Suppressor macrophage (primary cell): ENCODE results near the gene CDC42SE2.
"Not testable (repeated sequence)": the region's sequence is repeated elsewhere in the genome, so short reads cannot be mapped to it uniquely, and the experiment has no call there.

Source experiments
- DNase-seq, 4 experiments: peaks; one replicate each; pipeline ENCODE4 v3.0.0-alpha.2; 2020 to 2022

Gene CDC42SE2

DNA sequence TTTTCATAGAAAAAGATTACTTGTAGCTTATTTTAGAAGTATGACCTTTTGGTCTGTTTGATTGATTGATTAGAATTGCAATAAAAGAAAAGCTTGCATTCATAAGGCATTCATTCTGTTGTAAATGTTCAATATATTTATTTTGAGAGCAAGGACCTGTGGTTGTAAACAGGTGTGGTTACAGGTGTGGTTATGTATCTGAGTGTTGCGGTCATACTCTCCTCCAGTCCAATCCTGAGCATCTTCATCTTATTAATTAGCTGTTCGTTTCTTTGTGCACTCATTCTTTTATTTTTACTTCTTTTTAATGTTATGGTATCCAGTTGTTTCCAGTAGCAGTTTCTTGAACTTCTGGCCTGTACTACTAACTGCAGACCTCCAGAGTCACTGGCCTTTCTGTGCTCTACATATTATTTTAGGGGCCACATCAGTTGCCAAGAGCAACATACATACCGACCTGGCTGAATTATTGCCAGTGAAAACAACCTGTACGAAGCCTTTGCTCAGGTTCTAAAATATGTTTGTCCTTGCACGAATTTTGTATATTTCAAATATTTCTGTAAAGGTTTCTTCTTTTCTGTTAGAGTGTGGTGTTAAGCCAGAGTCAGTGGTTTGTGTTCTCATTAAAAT is 128.7 kb downstream of the CDC42SE2 start:
- no peak for DNase-seq

DNA sequence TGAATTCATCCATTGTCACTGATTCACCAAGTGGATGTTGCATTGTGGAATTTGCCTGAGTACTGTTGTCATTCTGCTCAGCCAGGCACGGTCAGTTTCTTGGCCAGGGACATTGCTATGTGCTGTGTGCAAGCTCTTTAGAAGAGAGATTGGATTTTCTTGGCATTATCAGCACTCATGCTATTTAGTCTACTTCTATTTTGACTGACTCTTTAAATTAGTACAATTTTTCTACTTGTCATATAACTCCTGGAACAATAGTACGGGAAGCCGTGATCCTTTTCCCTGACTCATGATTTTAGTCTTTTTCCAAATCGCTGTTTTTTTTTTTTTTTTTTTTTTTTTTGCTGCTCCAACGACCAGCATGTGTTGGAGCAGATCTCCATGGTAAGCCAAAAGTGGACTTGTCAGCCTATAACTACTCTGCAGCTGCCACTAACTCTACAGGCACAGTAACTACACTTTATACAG is 129.7 kb downstream of the CDC42SE2 start:
- no peak for DNase-seq

DNA sequence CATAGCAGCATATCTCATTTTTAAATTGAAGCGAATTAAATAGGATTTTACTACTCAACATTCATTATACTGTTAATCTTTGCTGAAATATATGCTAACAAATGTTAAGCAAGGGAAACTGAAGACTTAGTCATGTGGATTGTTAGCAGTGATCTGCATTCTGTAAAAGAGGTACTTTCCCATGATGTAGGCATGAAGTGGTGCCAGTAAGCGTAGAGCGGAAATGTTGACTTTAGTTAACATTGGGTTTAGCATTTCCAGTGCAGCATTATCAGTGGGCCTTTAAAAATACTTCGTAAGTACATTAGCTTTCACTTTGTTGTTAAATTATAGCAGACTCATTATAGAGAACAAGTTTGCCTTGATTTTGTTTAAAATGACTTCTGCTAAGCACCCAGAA is 130.3 kb downstream of the CDC42SE2 start:
- DNase-seq = peak in 2 of 4 experiments; percentile 19 to 26

DNA sequence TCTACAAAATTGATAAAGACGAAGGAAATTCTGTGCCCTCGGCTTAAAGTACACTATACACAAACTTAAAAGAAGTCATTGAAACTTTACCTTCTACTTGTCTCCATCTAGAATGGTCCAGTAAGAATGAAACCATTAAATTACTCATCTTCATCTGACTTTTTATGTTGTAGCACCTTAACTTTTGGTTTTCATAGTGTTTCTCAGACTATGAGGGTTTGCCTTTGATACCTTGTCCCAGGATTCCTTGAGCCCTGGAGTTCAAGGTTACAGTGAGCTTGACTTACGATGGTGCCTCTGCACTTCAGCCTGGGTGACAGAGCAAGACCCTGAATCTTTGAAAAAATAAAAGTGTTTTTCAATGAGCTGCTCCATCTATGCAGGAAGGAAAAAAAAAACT is 132.2 kb downstream of the CDC42SE2 start:
- DNase-seq = no peak

DNA sequence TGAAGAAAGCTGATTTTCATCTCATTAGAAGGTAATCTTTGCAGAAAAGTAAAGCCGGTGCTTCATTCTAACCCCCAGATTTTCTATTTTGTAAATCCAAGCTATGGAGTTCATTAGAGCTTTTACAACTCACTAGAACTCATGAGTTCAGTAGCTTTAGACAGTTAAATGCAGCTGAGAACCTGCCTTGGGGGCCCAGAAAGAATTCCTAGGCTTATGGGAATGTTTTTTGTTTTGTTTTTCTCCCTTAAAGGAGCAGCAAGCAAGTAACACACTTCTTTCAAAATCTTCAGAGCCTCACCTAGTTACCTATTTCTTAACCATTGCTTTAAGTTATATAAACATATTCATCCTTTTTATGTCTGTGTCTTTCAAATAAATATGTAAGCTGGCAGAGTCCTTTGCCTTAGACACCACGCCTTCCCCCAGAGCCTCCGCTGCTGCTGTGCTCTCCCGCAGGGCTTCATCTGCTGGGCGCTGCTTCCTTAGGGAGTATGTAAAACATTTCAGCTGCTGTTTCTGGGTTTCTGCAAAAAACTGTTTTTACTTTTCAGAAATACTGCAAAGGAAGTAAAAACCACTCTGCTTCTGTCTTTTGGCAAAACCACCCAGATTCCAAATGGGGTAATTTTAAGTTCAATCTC is 132.9 kb downstream of the CDC42SE2 start:
- DNase-seq = no peak

DNA sequence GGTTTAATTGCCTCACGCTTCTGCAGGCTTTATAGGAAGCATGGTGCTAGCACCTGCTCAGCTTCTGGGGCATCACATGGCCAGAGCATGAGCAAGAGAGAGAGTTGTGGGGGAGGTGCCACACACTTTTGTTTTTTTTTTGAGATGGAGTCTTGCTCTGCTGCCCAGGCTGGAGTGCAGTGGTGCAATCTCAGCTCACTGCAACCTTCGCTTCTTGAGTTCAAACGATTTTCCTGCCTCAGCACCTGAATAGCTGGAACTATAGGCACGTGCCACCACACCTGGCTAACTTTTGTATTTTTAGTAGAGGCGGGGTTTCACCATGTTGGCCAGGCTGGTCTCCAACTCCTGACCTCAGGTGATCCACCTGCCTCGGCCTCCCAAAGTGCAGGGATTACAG is 135.2 kb downstream of the CDC42SE2 start:
- DNase-seq = not testable (repeated sequence)

DNA sequence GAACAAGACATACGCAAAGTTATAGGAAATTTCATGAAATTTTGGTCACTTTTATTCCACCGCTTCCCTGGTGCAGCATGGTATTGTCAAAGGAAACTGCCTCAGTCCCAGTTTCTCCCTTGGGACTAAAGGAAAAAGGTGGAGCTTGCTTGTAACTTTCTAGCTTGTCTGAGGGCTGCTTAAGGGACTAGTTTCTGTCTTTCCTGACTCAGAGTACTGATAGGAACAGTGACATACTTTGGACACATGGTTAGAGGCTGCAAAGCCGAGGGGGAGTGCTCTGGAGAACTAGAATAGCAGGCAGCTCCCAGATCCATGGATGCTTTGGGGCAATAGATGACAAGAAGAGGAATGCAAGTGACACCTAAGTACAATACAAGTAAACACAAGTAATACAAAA is 136.7 kb downstream of the CDC42SE2 start:
- no peak for DNase-seq

DNA sequence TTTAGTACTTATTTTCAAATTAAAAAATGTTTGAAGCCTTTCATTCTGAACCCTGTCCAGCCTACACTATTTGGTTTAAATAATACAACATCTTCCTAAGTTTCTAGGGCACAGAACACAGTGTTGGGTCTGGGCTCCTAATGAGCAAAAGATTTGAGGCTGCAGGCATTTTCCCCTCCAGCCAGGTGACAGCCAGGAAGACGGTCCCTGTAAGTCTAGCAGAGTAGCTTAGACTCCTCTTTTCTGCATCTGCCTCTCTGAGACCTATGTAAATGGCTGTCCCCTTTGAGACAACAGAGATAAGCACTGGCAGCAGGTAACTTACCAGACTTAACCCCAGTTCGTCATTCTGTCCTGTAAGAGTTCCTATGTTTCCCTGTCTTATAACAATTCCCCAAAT is 141.8 kb downstream of the CDC42SE2 start:
- no peak for DNase-seq

DNA sequence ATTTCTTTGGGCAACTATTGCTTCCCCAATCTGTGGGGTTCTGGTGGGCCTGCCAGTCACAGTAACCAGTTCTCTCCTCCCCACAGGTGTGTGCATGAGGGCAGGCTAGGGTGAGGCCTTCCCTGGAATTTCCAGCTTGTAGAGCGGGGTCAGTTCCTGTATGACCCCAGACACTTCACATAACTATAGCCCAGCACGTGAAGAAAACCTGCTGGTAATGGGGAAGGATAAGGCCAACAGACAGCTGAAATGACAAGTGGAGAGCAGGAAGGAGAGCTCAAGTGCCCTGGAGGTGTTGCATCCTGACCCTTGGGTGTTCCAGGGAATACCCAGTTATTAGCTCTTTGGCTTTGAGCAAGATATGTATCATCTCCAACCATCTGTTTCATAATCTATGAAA is 142.2 kb downstream of the CDC42SE2 start:
- DNase-seq = no peak

DNA sequence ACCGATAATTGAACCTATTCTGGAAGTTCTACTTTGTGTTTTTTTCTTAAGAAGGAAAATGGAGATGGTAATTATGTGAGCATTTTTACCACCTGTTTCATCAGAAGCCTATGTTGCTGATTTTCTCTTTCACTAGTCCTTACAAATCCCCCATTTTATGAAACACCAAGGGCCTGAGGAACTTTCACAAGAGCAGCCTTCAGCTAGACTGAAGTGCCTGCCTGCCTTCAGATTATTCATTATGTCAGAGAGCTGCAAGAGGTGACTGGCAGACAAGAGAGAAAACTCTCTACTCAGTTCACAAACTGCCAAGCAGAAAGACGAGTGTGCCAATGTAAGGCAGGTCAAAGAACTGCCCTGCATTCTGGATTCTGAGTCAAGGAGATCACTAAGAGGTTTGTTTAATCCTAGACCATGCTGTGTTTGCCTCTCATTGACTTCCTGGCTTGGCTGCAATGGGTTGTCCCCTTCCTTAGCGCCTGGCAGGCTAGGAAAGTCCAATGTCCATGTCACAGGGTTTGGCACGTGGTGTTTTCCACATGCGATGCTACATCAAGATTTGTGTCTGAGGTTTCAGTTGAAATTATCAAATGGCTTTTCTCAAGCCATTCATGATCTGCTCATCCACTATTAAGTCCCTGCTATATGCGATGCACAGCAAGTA is 143.3 kb downstream of the CDC42SE2 start:
- DNase-seq = no peak

DNA sequence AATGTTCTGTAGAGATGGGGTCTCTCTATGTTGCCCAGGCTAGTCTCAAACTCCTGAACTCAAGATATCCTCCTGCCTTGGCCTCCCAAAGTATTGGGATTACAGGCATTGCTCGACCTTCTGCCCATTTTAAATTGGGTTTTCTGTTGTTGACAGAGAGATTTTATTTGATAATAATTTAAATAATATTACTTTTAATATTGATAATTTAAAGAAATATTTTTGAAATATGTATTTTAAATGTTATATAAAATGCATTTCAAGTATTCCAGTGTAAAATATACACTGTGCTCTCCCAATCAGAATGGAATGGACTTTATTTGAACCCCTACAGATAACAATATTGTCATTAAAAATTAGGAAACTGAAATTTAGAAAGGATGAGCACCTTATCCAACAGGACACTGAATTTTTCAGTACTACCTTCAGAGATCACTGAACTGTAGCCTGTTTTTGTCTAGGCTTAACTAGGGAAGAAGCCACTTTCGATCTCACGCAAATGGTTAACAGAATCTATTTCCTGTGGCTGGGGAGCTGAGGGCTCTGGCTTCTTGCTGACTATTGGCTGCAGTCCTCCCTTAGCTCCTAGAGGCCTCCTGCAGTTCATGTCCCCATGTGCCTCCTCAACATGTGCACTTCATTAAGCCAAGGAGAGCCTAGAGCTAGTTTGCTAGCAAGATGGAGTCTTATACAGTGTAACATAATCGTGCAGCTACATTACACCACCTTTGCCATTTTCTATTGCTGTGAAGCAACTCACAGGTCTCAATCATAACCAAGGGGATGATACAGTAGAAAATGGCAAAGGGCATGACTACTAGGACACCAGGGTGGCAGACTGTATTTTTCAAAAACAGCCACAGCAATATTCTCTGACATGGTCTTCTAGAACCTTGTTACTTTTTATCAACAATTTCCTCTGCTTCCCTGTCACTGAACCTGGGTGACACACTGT is 150.0 kb downstream of the CDC42SE2 start:
- DNase-seq = peak in 1 of 4 experiments; percentile 6

DNA sequence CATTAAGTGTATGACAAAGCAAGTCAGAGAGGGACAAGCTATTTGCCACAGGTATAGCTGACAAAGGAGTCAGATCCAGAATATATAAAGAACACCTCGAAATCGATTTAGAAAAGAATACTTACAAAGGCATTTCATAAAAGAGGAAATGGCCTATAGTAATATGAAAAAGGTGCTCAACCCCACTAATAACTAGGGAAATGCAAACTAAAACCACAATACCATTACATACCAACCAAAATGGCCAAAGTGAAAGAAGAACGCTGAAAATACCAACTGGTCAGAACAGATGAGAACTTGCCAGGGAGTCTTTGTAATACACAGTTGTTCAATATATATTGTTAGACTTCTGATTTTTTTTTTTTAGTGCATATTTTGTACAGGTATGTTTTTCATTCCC is 152.9 kb downstream of the CDC42SE2 start:
- no peak for DNase-seq

DNA sequence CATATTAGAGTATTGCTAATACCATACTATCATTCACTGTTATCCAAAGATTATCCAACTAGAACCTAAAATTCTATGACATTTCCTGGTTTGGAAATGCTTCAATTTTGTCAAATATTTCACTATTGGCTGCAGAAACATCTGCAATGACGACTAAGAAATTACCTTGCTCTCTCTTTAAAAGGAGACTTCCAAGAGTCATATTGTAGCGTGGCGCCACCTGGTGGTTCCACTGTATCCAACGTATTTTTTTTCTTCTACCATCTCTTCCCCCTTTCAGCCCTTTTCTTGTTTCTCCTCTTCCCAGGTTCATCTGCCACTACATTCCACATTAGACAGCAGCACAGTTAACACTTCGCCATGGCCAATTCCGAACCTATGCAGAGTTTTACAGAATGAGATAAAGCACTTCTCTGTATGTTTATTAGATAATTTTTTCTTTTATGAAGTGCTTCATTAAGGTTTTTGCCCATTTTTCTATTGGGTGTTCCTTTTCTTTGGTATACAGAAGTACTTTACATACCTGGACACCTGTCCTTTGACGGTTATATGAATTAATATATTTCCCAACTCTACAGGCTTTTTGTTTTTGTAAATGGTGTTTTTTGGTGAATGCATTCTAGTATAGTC is 153.5 kb downstream of the CDC42SE2 start:
- DNase-seq = peak; percentile 78 to 86 (median 84)

DNA sequence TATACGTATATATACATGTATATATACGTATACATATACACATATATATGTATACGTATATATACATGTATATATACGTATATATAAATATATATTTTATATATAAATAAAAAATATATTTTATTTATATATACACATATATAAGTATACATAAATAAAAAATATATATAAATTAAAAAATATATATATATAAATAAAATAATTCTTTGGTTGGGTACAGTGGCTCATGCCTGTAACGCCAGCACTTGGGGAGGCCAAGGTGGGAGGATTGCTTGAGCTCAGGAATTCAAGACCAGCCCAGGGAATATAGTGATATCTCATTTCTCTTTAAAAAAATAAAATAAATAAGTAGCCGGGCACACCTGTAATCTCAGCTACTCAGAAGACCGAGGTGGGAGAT is 155.0 kb downstream of the CDC42SE2 start:
- no peak for DNase-seq

DNA sequence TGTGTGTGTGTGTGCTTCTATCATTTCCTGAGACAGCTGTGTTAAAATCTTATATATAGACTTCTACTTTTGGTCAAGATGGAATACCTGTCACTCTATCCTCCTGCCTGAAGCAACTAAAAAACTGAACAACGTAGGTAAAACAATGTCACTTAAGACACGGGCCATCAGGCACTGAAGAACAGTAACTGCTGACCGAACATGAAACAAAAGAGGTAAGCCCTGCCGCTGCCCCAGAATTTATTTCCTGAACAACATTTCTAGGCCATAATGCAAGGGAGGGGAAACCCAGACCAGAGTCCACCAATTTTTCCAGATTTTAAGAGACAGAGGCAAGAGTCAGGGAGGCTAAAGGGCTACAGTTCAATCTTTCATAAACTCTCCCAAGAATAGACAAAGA is 156.0 kb downstream of the CDC42SE2 start:
- no peak for DNase-seq

DNA sequence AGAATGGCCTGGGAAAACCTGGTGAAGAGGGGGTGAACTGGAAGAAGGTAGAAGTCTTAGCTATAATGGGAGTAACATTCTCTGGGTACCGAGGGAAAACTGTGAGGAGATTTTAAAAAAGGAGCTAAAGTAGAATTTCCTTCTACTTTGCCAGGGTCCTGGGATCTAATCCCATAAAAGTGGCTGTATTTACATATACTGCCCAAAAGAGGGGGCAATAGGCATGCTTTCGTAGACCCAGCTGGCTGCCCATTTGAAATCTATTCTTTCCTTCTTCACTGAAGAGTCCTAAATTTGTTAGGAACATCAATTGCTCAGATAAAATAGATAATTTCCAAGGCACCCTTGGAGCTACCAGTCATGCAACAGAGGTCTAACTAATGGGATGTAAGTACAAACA is 159.2 kb downstream of the CDC42SE2 start:
- DNase-seq = peak; percentile 9 to 55 (median 24)

DNA sequence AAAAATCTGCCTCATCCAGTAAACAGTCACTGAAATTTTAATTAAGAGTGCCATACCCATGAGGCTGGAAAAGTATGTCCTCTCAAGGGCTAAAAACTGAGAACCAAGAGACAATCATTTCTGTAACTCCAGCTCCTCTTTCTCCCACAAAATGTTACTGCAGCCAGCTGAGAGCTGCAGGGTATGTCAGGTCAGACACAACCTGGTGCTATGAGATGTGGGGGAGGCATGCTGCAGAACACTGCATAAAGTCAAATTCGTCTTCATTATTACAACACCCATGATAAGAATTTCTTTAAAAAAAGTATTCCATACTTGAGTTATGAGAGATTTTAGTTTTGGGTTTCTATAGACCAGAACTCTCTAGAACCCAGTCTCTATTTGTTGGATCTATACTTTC is 162.2 kb downstream of the CDC42SE2 start:
- no peak for DNase-seq

DNA sequence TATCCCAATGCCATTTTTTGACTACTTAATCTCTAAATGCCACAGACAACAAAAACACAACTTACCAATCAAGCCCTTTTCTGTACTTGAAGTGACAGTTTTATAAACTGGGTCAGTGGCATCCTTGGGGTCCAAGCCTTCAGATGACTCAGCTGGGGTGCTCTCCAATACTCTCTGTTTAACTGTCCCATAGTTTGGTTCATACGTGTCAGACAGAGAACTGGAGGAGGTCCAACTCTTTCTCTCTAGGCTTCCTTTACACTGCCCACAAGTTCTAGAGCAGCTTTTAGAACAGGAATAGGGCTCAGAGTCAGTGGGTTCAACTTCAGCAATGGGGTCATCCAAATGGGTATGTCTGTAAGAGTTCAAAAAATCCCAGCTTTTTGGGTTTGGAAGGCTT is 166.9 kb downstream of the CDC42SE2 start:
- DNase-seq = no peak

DNA sequence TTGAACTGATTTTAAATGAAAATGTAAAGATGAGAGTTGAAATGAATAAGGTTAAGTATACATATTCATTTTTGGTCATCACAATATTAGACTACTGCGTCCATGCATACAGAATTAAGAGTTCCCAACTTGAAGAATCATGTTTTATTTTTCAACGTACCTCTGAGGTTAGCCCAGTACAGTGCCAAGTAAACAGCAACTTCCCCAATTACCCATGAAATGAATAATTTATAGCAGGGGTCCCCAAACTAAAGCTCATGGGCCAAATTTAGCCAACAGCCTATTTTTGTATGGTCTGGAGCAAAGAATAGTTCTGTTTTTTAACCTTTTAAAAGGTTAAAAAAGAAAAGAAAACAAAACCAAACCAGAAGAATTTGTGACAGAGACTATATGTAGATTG is 167.9 kb downstream of the CDC42SE2 start:
- no peak for DNase-seq

DNA sequence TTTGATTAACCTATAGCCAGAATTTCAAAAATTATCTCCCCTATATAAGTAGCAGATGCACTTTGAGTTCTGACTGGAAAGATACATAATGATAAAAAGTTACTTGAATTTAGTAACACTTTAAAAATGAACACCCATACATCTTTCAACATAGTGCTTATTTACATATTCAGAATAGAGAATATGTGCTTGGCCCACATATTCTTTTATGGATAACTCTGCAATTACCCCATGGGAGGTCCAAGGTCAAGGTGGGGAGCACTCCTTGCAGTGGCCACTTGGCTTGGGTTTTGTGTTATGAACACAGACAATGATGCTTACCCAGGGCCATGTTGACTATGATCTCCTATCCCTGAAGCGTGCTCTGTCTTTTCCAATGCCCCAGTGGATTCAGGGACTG is 169.3 kb downstream of the CDC42SE2 start:
- no peak for DNase-seq

DNA sequence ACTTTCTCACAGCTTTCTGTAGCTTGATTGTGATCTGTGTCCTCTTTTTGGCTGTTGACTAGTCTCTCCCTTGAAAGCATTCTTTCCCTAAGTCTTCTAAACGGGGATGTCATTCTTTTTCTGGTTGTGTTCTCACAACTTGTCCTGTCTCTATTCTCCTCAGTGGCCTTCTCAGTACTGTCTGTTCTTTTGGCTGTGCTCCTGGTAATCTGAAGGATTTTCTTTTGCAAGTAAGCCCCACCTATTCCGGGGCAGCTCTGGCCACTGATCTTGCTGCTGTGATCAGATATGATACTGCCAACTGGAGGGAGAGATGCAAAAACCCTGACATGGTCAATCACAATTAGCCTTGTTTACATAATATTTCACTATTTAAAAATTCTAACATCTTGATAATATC is 172.2 kb downstream of the CDC42SE2 start:
- no peak for DNase-seq

DNA sequence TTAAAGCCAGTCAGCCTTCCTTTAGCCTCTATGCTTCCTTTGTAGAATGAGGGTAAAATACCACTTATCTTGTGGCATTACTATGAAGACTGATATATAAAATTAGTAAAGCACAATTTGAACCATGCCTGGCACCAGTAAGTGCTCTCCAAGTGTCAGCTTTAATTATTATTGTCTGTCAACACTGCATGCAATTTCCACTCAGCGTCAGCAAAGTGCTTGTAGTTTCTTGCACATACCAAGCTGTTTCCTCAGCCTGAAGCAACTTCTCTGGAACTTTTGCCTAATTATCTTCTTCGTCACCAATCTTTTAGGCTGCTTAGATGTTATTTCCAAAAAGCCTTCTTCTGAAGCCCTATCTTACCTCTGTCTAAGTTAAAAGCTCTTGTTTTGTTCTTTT is 177.3 kb downstream of the CDC42SE2 start:
- DNase-seq = no peak
